HG02852 (cell line): Measurements from ENCODE around the gene ARAP3.
A peak's percentile ranks its signal among the peaks of the same experiment; 100 is the strongest.

Experiments used
- ATAC-seq: cut with Tn5 transposase; IDR thresholded peaks from one replicate; pipeline ENCODE4 v1.9.1; 2021; ENCODE audit warnings: mild to moderate bottlenecking, moderate library complexity; ENCODE audit not compliant: unreplicated experiment

ARAP3 gene

GRCh38 chr5:141672841-141673813 lies 8.9 kb downstream of the ARAP3 start:
- no peak for ATAC-seq

DNA sequence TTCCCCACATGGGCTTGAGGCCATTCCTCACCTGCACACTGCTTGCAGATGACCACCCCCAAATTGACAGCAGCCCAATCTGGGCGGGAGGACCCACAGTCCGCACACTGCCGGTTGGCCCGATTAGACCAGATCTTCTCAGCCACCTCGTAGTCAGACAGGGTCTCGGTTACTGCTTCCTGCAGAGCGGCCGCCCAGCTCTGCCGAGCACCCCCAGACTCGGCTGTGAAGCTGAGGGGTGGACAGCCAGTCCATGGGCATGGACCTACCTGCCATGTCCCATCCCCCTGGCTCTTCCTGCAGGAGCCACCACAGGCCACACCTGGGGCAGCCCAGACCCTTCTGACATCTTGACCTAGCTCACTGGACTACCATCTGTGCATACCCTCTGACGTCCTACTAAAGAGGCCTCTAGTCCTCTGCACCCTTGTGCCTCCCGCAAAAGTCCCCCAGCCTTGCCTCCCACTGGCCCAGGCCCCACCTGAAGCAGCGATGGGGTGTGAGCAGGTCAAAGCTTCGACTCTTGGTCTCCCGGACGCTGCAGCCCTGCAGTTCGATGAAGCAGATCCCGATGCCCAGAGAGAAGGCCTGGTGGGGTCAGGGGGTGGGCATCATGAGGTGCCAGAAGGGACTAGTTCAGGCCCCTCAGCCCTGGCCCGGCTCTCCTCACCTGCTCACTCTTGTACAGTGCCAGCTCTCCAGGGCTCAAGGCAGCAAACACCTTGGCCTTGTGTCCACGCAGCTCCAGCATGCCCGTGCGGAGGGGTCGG lies 9.8 kb downstream of the ARAP3 start:
- ATAC-seq: no peak

DNA sequence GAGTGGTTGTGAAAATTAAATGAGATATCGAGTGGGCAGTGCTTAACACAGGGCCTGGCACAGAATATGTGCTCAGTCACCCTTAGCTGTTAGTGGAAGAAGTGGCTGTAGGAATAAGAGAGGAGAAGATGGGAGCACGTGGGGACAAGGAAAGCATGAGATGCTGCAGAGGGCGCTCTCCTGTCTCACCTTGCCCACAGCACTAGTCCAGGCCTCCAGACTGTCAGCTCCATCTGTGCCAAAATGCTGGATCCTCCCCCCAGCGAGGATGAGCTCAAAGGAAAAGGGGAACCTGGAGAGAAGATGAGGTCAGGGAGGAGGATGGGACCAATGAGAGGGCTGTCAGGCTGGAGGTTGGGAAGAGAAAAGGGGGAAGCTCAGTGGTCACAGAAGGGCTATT lies 12.5 kb downstream of the ARAP3 start:
- ATAC-seq: no peak

GRCh38 chr5:141668601-141669265 lies 13.3 kb downstream of the ARAP3 start:
- no peak for ATAC-seq

GRCh38 chr5:141665995-141666940 lies 15.8 kb downstream of the ARAP3 start:
- no peak for ATAC-seq

GRCh38 chr5:141664733-141665461 lies 17.1 kb downstream of the ARAP3 start:
- ATAC-seq: peak; percentile 92

- ATAC-seq: no peak
Observed at GRCh38 chr5:141663506-141663905, 18.5 kb downstream of the ARAP3 start.

- no peak for ATAC-seq
Observed at GRCh38 chr5:141662028-141662427, 20.0 kb downstream of the ARAP3 start.

GRCh38 chr5:141657937-141658545 lies 24.0 kb downstream of the ARAP3 start:
- ATAC-seq: peak; percentile 82

DNA sequence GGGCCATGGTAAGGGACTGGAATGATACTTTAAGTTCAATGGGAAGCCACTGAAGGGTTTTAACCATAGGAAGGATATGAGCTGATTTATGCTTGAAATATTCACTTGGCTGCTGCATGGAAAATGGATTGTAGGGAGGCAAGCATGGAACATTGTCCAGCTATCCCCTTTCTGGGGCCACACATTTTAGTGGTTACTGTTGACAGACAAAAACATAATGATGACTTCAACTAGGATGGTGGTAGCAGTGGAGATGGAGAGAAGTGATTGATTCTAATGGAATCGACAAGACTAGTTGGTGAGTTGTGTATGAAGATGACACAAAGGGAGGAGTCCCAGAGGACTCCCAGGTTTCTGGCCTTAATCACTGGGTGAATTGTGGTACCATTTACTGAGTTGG lies 24.6 kb downstream of the ARAP3 start:
- ATAC-seq: no peak

DNA sequence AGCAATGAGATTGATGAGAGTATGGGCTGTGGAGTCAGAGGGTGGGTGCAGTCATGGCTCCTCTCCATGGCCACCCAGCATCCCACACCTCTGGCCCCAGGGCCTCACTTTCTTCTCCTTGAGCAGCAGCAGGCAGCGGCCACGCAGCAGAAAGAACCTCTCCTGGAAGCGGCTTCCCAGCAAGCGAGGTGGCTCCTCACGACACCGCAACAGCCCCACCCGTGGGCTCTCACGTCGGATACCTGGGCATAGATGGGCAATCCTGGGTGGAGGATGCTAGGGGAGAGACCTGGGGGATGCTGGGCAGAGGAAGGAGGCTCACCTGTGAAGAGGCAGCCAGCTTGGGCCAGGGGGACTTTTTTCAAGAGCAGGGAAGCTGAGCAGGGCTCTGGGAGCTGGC lies 25.6 kb downstream of the ARAP3 start:
- ATAC-seq: no peak

- no peak for ATAC-seq
Observed at GRCh38 chr5:141655020-141655419, 27.0 kb downstream of the ARAP3 start.

- ATAC-seq: no peak
Observed at GRCh38 chr5:141654298-141654697, 27.7 kb downstream of the ARAP3 start.

GRCh38 chr5:141651728-141652105 lies 30.3 kb downstream of the ARAP3 start:
- ATAC-seq: no peak

DNA sequence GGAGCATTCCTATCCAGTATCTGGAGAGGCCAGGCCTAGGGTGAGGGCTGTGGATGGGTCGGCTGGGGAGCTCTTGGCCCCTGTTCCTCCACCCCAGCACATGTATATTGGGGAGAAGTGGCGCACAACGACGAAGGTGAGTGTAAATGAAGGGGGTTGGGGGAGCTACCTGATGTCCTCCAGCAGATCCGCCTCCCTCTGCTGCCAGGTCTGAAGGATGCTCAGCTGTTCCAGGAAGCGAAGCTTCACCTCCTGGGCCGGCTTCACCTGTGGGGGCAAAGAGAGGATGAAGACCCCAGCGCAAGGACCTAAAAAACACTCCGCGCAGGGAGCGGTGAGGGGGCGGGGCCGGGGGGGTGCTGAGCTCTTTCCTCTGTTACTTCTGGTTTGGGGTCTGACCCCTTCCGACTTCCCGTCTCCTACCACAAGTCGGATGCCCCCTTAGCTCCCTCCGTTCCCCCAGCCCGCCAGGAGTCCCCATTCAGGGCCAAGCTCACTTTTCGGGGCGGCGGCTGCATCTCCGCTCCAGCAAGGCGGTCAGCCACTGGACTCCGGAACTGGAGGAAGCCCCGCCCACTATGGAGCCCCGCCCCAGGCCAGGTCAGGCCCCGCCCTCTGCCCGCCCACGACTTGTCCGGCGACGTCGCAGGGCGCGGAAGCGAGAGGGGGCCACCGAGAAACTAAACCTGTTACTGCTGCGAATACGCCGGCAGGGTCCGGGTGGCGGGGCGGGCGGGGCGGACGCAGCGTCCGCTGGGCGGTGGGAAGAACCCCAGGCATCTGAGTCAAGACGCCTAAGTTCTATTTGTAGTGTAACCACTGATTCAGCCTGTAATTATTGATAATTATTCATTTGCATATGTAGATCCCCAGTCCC lies 30.9 kb downstream of the ARAP3 start, which contains the start of gene FCHSD1:
TSS of gene FCHSD1 (minus strand) at position 568 of the 877 bp plus-strand sequence. CDS start at position 518, 50 bp downstream.
- peak; percentile 96 for ATAC-seq

DNA sequence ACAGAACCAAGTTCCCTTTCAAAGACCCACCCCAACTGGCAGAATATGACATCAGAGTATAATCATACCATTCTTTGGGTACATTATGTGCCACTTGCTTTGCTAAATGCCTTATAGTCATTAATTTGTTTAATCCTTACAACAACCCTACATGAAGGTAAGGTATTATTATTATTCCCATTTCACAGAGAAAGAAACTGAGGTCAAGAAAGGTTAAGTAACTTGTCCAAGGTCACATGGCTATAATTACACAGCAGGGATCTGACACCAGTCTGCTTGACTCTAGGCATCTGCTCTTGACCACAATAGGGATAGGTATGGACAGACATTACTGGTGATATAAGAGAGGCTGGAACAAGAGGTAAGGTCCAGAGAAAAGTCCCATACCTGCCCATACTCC lies 32.1 kb downstream of the ARAP3 start:
- ATAC-seq: no peak

DNA sequence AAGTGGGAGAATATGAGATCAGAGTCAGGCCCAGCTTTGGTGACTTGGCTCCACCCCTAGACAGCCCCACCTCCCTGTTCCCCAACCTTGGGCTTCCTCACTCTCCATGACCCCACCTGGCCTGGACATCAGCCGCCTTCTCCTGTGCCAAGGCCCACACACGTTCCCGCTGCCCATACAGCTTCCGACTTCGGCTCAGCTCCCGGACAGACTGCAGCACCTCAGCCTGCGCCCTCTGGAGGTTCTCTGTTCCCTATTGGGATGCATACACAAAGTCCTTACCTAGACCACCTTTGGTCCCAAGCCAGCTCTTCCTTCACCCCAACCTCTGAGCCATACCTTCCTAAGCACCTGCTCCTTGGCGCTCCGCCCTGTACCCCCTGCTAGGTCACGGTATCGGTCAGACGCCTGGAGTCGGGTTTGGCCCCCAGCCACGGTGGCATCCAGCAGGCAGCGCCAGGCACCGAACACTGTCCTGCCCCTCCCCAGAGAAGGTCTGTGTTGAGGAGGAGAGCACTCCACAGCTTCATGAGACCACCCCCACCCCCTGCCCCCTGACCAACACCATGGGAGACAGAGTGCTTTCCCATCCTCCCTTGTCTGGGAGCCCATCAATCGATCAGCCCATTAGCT lies 32.9 kb downstream of the ARAP3 start:
- no peak for ATAC-seq

DNA sequence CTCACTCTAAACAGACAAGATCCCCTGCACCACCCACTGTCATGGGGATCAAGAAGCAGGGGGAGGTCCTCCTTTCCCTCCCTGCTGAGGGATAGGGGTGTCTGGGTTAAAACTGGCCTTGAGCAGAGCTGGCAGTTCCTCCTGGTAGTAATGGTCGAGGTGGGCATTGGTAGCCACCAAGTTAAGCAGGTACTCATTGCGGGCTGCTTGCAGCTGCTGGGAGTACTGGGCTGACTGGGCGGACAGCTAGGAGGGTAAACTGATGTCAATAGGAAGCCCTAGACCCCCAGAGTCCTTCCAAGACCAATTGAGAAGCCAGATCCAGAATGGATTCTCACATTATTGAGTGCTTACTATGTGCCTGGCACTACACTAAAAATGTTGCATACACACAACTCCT lies 34.2 kb downstream of the ARAP3 start:
- no peak for ATAC-seq
